NT2/D1 (cell line): ENCODE data around the gene RGS17.

Source experiments
- DNase-seq: peaks from one replicate; pipeline ENCODE4 v3.0.0-alpha.2; 2011; ENCODE audit warnings: low read depth, low spot score
- H3K27me3 ChIP-seq: 2 replicates; pipeline ENCODE4 v1.6.0; 2011; ENCODE audit warnings: mild to moderate bottlenecking; ENCODE audit not compliant: insufficient read length, insufficient read depth
- H3K36me3 ChIP-seq: 2 replicates; pipeline ENCODE4 v1.6.1; 2011; ENCODE audit warnings: mild to moderate bottlenecking, low read length, mixed read lengths; ENCODE audit not compliant: insufficient read depth, insufficient read length
- H3K4me1 ChIP-seq: 2 replicates; pipeline ENCODE4 v1.5.1; 2011; ENCODE audit not compliant: insufficient read depth, insufficient read length
- H3K4me3 ChIP-seq: 2 replicates; pipeline ENCODE4 v1.5.1; 2011; ENCODE audit warnings: low read depth; ENCODE audit not compliant: insufficient read length
- H3K9ac ChIP-seq: 2 replicates; pipeline ENCODE4 v1.6.0; 2011; ENCODE audit warnings: low read depth; ENCODE audit not compliant: insufficient read length
- H3K9me3 ChIP-seq: 2 replicates; pipeline ENCODE4 v1.5.1; 2011; ENCODE audit warnings: mild to moderate bottlenecking, low read length; ENCODE audit not compliant: insufficient read depth
- SUZ12 ChIP-seq: IDR thresholded peaks from 2 replicates; pipeline ENCODE4 v1.6.1; 2011; ENCODE audit not compliant: insufficient read length, insufficient read depth; ENCODE audit errors: extremely low read depth
- YY1 ChIP-seq: IDR thresholded peaks from 2 replicates; pipeline ENCODE4 v1.6.1; 2011; ENCODE audit not compliant: insufficient read length, insufficient read depth
- ZNF274 ChIP-seq: IDR thresholded peaks from 2 replicates; pipeline ENCODE4 v1.6.1; 2011; ENCODE audit warnings: mild to moderate bottlenecking, low read depth, low read length

RGS17 gene

GRCh38 chr6:153083869-153084268 is 47.2 kb downstream of the RGS17 start:
- H3K4me1 ChIP-seq: no peaks in the 10 kb centered on the region
- H3K4me3 ChIP-seq: no peak overlapping the region
- TF ChIP-seq ZNF274 (no peak), YY1 (no peak), SUZ12 (no peak)
- DNase-seq: no peak
- no peaks in the 10 kb centered on the region for H3K36me3 ChIP-seq
- no peak overlapping the region for H3K9ac ChIP-seq
- H3K9me3 ChIP-seq: no peaks in the 10 kb centered on the region
- H3K27me3 ChIP-seq: no peaks in the 10 kb centered on the region

- TF ChIP-seq ZNF274: no peak
- no peak for TF ChIP-seq YY1
- no peak for TF ChIP-seq SUZ12
- Histone ChIP-seq H3K4me3 (no peak overlapping the region), H3K9me3 (no peaks in the 10 kb centered on the region), H3K9ac (no peak overlapping the region), H3K27me3 (no peaks in the 10 kb centered on the region), H3K4me1 (no peaks in the 10 kb centered on the region), H3K36me3 (no peaks in the 10 kb centered on the region)
- DNase-seq: no peak
Observed at GRCh38 chr6:153081914-153082313, 49.2 kb downstream of the RGS17 start.

- Histone ChIP-seq H3K9ac (no peak overlapping the region), H3K4me1 (no peaks in the 10 kb centered on the region), H3K9me3 (no peaks in the 10 kb centered on the region), H3K4me3 (no peak overlapping the region), H3K36me3 (no peaks in the 10 kb centered on the region), H3K27me3 (no peaks in the 10 kb centered on the region)
- no peak for DNase-seq
- TF ChIP-seq YY1: no peak
- no peak for TF ChIP-seq ZNF274
- no peak for TF ChIP-seq SUZ12
Observed at GRCh38 chr6:153076431-153076830, 54.7 kb downstream of the RGS17 start.

GRCh38 chr6:153074761-153075160 is 56.3 kb downstream of the RGS17 start:
- no peaks in the 10 kb centered on the region for H3K4me1 ChIP-seq
- no peaks in the 10 kb centered on the region for H3K36me3 ChIP-seq
- no peak for DNase-seq
- H3K9ac ChIP-seq: no peak overlapping the region
- no peaks in the 10 kb centered on the region for H3K9me3 ChIP-seq
- H3K27me3 ChIP-seq: no peaks in the 10 kb centered on the region
- TF ChIP-seq SUZ12 (no peak), ZNF274 (no peak), YY1 (no peak)
- no peak overlapping the region for H3K4me3 ChIP-seq

DNA sequence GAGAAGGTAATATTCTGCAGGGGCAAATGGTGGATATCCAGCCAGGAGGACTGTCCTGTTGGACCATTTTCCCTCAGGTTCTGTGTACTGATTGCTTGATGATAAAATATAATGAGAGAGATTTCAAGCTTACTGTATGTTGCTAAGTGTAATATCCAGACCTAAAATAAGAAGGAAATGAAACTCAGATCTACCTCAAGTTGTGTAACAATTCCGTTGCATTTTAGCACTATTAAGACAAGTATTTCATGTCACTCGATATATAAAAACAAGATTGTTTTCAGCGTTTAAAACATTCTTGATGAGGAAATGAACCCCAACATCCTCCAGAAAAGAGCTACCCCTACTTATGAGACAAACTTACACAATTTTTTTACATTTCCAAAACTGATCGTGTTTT is 57.2 kb downstream of the RGS17 start:
- TF ChIP-seq YY1 (no peak), SUZ12 (no peak), ZNF274 (no peak)
- H3K4me3 ChIP-seq: no peak overlapping the region
- no peak for DNase-seq
- H3K4me1 ChIP-seq: no peaks in the 10 kb centered on the region
- no peaks in the 10 kb centered on the region for H3K9me3 ChIP-seq
- no peak overlapping the region for H3K9ac ChIP-seq
- no peaks in the 10 kb centered on the region for H3K27me3 ChIP-seq
- H3K36me3 ChIP-seq: no peaks in the 10 kb centered on the region

DNA sequence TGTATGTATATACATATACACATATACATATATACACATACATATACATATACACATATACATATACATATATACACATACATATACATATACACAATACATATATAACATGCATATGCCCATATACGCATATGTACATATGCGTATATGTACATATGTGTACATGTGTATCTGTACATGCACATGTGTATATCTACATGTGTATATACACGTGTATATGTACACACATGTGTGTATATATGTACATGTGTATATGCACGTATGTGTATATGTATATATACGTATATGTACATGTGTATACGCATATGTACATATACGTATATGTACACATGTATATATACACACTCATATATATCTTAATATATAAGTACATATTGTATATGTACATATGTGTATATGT is 60.3 kb downstream of the RGS17 start:
- Histone ChIP-seq H3K4me1 (no peaks in the 10 kb centered on the region), H3K4me3 (no peak overlapping the region), H3K27me3 (no peaks in the 10 kb centered on the region), H3K36me3 (no peaks in the 10 kb centered on the region), H3K9ac (no peak overlapping the region), H3K9me3 (no peaks in the 10 kb centered on the region)
- TF ChIP-seq YY1: no peak
- no peak for DNase-seq

- H3K27me3 ChIP-seq: no peaks in the 10 kb centered on the region
- no peak overlapping the region for H3K9ac ChIP-seq
- H3K4me1 ChIP-seq: no peaks in the 10 kb centered on the region
- H3K4me3 ChIP-seq: no peak overlapping the region
- no peak for DNase-seq
- H3K36me3 ChIP-seq: no peaks in the 10 kb centered on the region
- H3K9me3 ChIP-seq: no peaks in the 10 kb centered on the region
- TF ChIP-seq ZNF274 (no peak), YY1 (no peak), SUZ12 (no peak)
Observed at GRCh38 chr6:153069897-153070296, 61.2 kb downstream of the RGS17 start.

DNA sequence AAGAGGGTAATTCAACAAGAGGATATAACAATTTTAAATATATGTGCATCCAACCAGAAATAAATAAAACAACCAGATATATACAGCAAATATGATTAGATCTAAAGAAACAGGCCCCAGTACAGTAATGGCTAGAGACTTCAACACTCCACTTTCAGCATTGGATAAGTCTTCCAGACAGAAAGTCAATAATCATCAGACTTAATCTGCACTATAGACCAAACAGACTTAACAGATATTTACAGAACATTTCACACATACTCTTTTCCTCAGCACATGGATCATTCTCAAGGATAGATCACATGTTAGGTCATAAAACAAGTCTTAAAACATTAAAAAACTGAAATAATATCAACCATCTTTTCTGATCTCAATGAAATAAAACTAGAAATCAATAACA is 65.9 kb downstream of the RGS17 start:
- DNase-seq: no peak
- H3K9ac ChIP-seq: no peak overlapping the region
- no peak overlapping the region for H3K4me3 ChIP-seq
- H3K27me3 ChIP-seq: no peaks in the 10 kb centered on the region
- TF ChIP-seq ZNF274 (no peak), SUZ12 (no peak), YY1 (no peak)
- H3K36me3 ChIP-seq: no peaks in the 10 kb centered on the region
- H3K9me3 ChIP-seq: no peaks in the 10 kb centered on the region; the same call in 1 of the 2 replicates
- H3K4me1 ChIP-seq: no peaks in the 10 kb centered on the region
